HCT116 (cell line): ENCODE measurements around the gene COL23A1. TPM values are rescaled to one million over a fixed set of nuclear protein-coding genes. Genes with fewer than 3 reads are reported as not detected.

Source experiments
- ATAC-seq: fragments of 200-7000 bp; cut with Tn5 transposase; 2 replicates; pipeline ENCODE4 v1.9.1; 2020; ENCODE audit warnings: mild to moderate bottlenecking, moderate library complexity
- BruUV-seq: library from RNA; stranded (reverse); fragments of 400-500 nt; replicated peaks from 2 replicates; lab custom pipeline; 2021; lab: Mats Ljungman, UMichigan
- CTCF ChIA-PET: fragments of 300-600 bp; sonication (Branson Sonifier 250); formaldehyde crosslinking; loops from one replicate; lab custom pipeline; 2021; ENCODE audit warnings: antibody characterized with exemption; lab: Charles Lee
- POLR2A ChIA-PET: fragments of 300-600, 350-600 bp; sonication (Branson Sonifier 250); formaldehyde crosslinking; loops from one replicate; lab custom pipeline; 2021; ENCODE audit warnings: antibody characterized with exemption; lab: Charles Lee
- RAD21 ChIA-PET, 2 experiments: fragments of 300-600 bp; sonication (Branson Sonifier 250); formaldehyde crosslinking; loops; one replicate each; lab custom pipeline; 2023; ENCODE audit warnings: low total read pairs in 2 of 2; ENCODE audit not compliant: uncharacterized antibody in 2 of 2, unreplicated experiment in 2 of 2, low non-redundant PET in 1 of 2; lab: Charles Lee
- DNase-seq: peaks from one replicate; pipeline ENCODE4 v3.0.0-alpha.2; 2010; ENCODE audit warnings: low read depth, low spot score
- H2AFZ ChIP-seq: fragments of 200-600 bp; shearing (Covaris generic), sonication (generic); 2 replicates; pipeline ENCODE4 v1.6.1; 2017; ENCODE audit warnings: low read depth, mixed run types, mixed read lengths, antibody characterized with exemption, low read length; ENCODE audit not compliant: poor library complexity, severe bottlenecking
- H3K27ac ChIP-seq: 2 replicates; pipeline ENCODE4 v1.5.1; 2012; ENCODE audit warnings: low read depth, low read length
- H3K27me3 ChIP-seq: fragments of 200-600 bp; sonication (generic); 2 replicates; pipeline ENCODE4 v1.6.1; 2016; ENCODE audit warnings: mixed run types, low read length, mixed read lengths; ENCODE audit not compliant: insufficient read depth
- H3K36me3 ChIP-seq, 2 experiments: fragments of 200-500 bp in 1 of 2; fragments of 200-600 bp in 1 of 2; sonication (Bioruptor generic) in 1 of 2; sonication (generic) in 1 of 2; 2 replicates each; pipeline versions ENCODE4 v1.5.1 to v1.6.1; 2014 to 2016; ENCODE audit warnings: low read length in 2 of 2, inconsistent platforms in 1 of 2, mixed read lengths in 1 of 2, mixed run types in 1 of 2; ENCODE audit not compliant: insufficient read depth in 2 of 2, control insufficient read depth in 1 of 2
- H3K4me1 ChIP-seq, 2 experiments: fragments of 200-600 bp in 1 of 2; sonication (generic) in 1 of 2; 2 replicates each; pipeline versions ENCODE4 v1.5.1 to v1.6.1; 2012 to 2017; ENCODE audit warnings: low read length in 2 of 2, inconsistent platforms in 1 of 2, mild to moderate bottlenecking in 1 of 2, mixed read lengths in 1 of 2, mixed run types in 1 of 2, moderate library complexity in 1 of 2; ENCODE audit not compliant: insufficient read depth in 2 of 2, control insufficient read depth in 1 of 2
- H3K4me2 ChIP-seq: fragments of 200-600 bp; sonication (generic); 2 replicates; pipeline ENCODE4 v1.6.1; 2017; ENCODE audit warnings: mixed run types, low read length, mixed read lengths
- H3K4me3 ChIP-seq, 2 experiments: fragments of 200-600 bp in 1 of 2; sonication (generic) in 1 of 2; replicated peaks in 1 of 2; 2 replicates each; pipeline ENCODE4 v1.5.1; 2011 to 2016; ENCODE audit warnings: low read length in 2 of 2, control low read depth in 1 of 2, low read depth in 1 of 2, mild to moderate bottlenecking in 1 of 2, mixed read lengths in 1 of 2, mixed run types in 1 of 2
- H3K79me2 ChIP-seq: fragments of 200-600 bp; sonication (generic); 2 replicates; pipeline ENCODE4 v1.6.1; 2017; ENCODE audit warnings: mild to moderate bottlenecking, mixed run types, low read length, moderate library complexity, mixed read lengths; ENCODE audit not compliant: insufficient read depth
- H3K9ac ChIP-seq: fragments of 200-600 bp; sonication (generic); 2 replicates; pipeline ENCODE4 v1.6.1; 2016; ENCODE audit warnings: low read length, mixed read lengths
- H3K9me2 ChIP-seq: fragments of 200-600 bp; sonication (generic), shearing (Covaris generic); 2 replicates; pipeline ENCODE4 v1.6.1; 2017; ENCODE audit warnings: mixed run types, mild to moderate bottlenecking, moderate library complexity; ENCODE audit not compliant: insufficient read depth
- H3K9me3 ChIP-seq, 2 experiments: fragments of 200-500 bp in 1 of 2; fragments of 200-600 bp in 1 of 2; sonication (Bioruptor generic) in 1 of 2; sonication (generic) in 1 of 2; 2 replicates each; pipeline ENCODE4 v1.6.1; 2014 to 2017; ENCODE audit warnings: low read length in 2 of 2, mixed read lengths in 2 of 2, inconsistent platforms in 1 of 2, low read depth in 1 of 2, mild to moderate bottlenecking in 1 of 2, mixed run types in 1 of 2, moderate library complexity in 1 of 2; ENCODE audit not compliant: control insufficient read depth in 1 of 2, insufficient read depth in 1 of 2
- H4K20me1 ChIP-seq: fragments of 200-600 bp; sonication (generic), shearing (Covaris generic); 2 replicates; pipeline ENCODE4 v1.6.1; 2017; ENCODE audit warnings: mixed run types, mild to moderate bottlenecking, moderate library complexity; ENCODE audit not compliant: insufficient read depth
- ATF3 ChIP-seq: IDR thresholded peaks from 2 replicates; pipeline ENCODE4 v1.6.1; 2012
- CBX3 ChIP-seq: IDR thresholded peaks from 2 replicates; pipeline ENCODE4 v1.6.1; 2012; ENCODE audit warnings: low read depth
- CEBPB ChIP-seq: IDR thresholded peaks from 2 replicates; pipeline ENCODE4 v1.6.1; 2012; ENCODE audit warnings: low read depth
- EGR1 ChIP-seq: IDR thresholded peaks from 2 replicates; pipeline ENCODE4 v1.6.1; 2012; ENCODE audit warnings: low read depth
- ELF1 ChIP-seq: IDR thresholded peaks from 2 replicates; pipeline ENCODE4 v1.6.1; 2012; ENCODE audit warnings: low read depth, borderline replicate concordance
- EZH2 ChIP-seq: fragments of 200-600 bp; sonication (generic); IDR thresholded peaks from 2 replicates; pipeline ENCODE4 v1.6.1; 2017; ENCODE audit warnings: antibody characterized with exemption, mixed run types
- EZH2phosphoT487 ChIP-seq: fragments of 200-600 bp; IDR thresholded peaks from 2 replicates; pipeline ENCODE4 v1.6.1; 2018; ENCODE audit warnings: antibody characterized with exemption, borderline replicate concordance
- FOSL1 ChIP-seq: IDR thresholded peaks from 2 replicates; pipeline ENCODE4 v1.6.1; 2012; ENCODE audit warnings: low read depth
- JUND ChIP-seq: IDR thresholded peaks from 2 replicates; pipeline ENCODE4 v1.6.1; 2012
- MAX ChIP-seq: IDR thresholded peaks from 2 replicates; pipeline ENCODE4 v1.6.1; 2012
- POLR2A ChIP-seq: IDR thresholded peaks from 2 replicates; pipeline ENCODE4 v1.7.0; 2011; ENCODE audit warnings: borderline replicate concordance; ENCODE audit not compliant: insufficient read depth, insufficient read length; ENCODE audit errors: extremely low read depth
- POLR2AphosphoS5 ChIP-seq: IDR thresholded peaks from 2 replicates; pipeline ENCODE4 v1.6.1; 2011; ENCODE audit warnings: mild to moderate bottlenecking, low read depth, low read length, moderate library complexity
- SIN3A ChIP-seq: IDR thresholded peaks from 2 replicates; pipeline ENCODE4 v1.6.1; 2012; ENCODE audit warnings: low read depth
- SRF ChIP-seq: IDR thresholded peaks from 2 replicates; pipeline ENCODE4 v1.6.1; 2012; ENCODE audit warnings: low read depth
- TCF7L2 ChIP-seq: IDR thresholded peaks from 2 replicates; pipeline ENCODE4 v1.7.0; 2011; ENCODE audit warnings: borderline replicate concordance, inconsistent platforms; ENCODE audit not compliant: insufficient read depth, insufficient read length; ENCODE audit errors: extremely low read depth
- YY1 ChIP-seq: IDR thresholded peaks from 2 replicates; pipeline ENCODE4 v1.6.1; 2011; ENCODE audit warnings: low read length, low read depth, moderate library complexity, mild to moderate bottlenecking; ENCODE audit not compliant: insufficient replicate concordance; ENCODE audit errors: extremely low read depth
- ZFX ChIP-seq: fragments of 450-650 bp; IDR thresholded peaks from 2 replicates; pipeline ENCODE4 v1.6.1; 2017
- ZNF274 ChIP-seq: fragments of 200-500 bp; sonication (Bioruptor generic); IDR thresholded peaks from 2 replicates; pipeline ENCODE4 v1.6.1; 2014; ENCODE audit warnings: mild to moderate bottlenecking, low read depth, low read length, inconsistent platforms
- intact Hi-C: fragments of 100-400 bp; cut with micrococcal nuclease; formaldehyde crosslinking; loops from 2 replicates; pipeline ENCODE4 v1.10.0; 2022
- total RNA-seq: library from RNA; stranded (reverse); gene quantifications from one replicate; pipeline ENCODE4 v1.2.1, GENCODE V29; 2021; ENCODE audit not compliant: unreplicated experiment

The COL23A1 gene
- total RNA-seq, 1 experiment from 2014 or later: not detected

- no peak overlapping the region for H3K27ac ChIP-seq
- BruUV-seq: no TSS peak
- CTCF ChIA-PET: no interaction called here
- no peak for ATAC-seq
- RAD21 ChIA-PET: no interaction called here
- DNase-seq: no peak
- intact Hi-C loops: no loop called here
- H3K36me3 ChIP-seq: no peaks in the 10 kb centered on the region
- H3K27me3 ChIP-seq: peaks cover 3% of the 10 kb centered on the region; the same call in 1 of the 2 replicates
- no peaks in the 10 kb centered on the region for H4K20me1 ChIP-seq
- TF ChIP-seq ZFX (no peak), POLR2A (no peak), EZH2phosphoT487 (no peak), FOSL1 (no peak), ELF1 (no peak), EGR1 (no peak), POLR2AphosphoS5 (no peak), ZNF274 (no peak), CBX3 (no peak), CEBPB (no peak), MAX (no peak), SIN3A (no peak)
- no peak overlapping the region for H3K9ac ChIP-seq
- H3K9me2 ChIP-seq: no peaks in the 10 kb centered on the region
- POLR2A ChIA-PET: no interaction called here
- H3K4me2 ChIP-seq: no peak overlapping the region
- H3K79me2 ChIP-seq: no peaks in the 10 kb centered on the region
- H2AFZ ChIP-seq: no peak overlapping the region
- H3K4me1 ChIP-seq: no peaks in the 10 kb centered on the region
- no peak overlapping the region for H3K4me3 ChIP-seq
- H3K9me3 ChIP-seq: no peaks in the 10 kb centered on the region
Observed at GRCh38 chr5:178577376-178577839, 12.8 kb downstream of the COL23A1 start.

- intact Hi-C loops: no loop called here
- no peak for TF ChIP-seq POLR2A
- no peak for TF ChIP-seq SRF
- TF ChIP-seq YY1: no peak
- TF ChIP-seq MAX: no peak
- no peak for TF ChIP-seq ELF1
- no peak for TF ChIP-seq ZFX
- TF ChIP-seq SIN3A: no peak
- no peak for TF ChIP-seq JUND
- TF ChIP-seq CBX3: no peak
- no peak for TF ChIP-seq EGR1
- TF ChIP-seq EZH2: no peak
- no peak for TF ChIP-seq TCF7L2
- TF ChIP-seq ATF3: no peak
- no peak for TF ChIP-seq CEBPB
Observed at GRCh38 chr5:178576591-178577351, 13.4 kb downstream of the COL23A1 start.

More at GRCh38 chr5:178576591-178577351, 13.4 kb downstream of the COL23A1 start:
- no peaks in the 10 kb centered on the region for H4K20me1 ChIP-seq
- H3K4me3 ChIP-seq: no peak overlapping the region
- H2AFZ ChIP-seq: no peak overlapping the region
- ChIA-PET POLR2A (no interaction called here), CTCF (no interaction called here), RAD21 (no interaction called here)
- ATAC-seq (no peak), DNase-seq (no peak)
- H3K4me2 ChIP-seq: no peak overlapping the region
- peaks cover 3% of the 10 kb centered on the region; the same call in 1 of the 2 replicates for H3K27me3 ChIP-seq
- H3K79me2 ChIP-seq: no peaks in the 10 kb centered on the region
- H3K27ac ChIP-seq: no peak overlapping the region
- H3K4me1 ChIP-seq: no peaks in the 10 kb centered on the region
- H3K9me3 ChIP-seq: no peaks in the 10 kb centered on the region
- no TSS peak for BruUV-seq
- H3K36me3 ChIP-seq: no peaks in the 10 kb centered on the region
- H3K9me2 ChIP-seq: no peaks in the 10 kb centered on the region
- no peak overlapping the region for H3K9ac ChIP-seq
